NCI-H187 (cell line): ENCODE data around the gene VIPAS39.
"Not testable (repeated sequence)": the region's sequence is repeated elsewhere in the genome, so short reads cannot be mapped to it uniquely, and the experiment has no call there.

ENCODE experiments used
- DNase-seq, 2 experiments: peaks; one replicate each; lab custom pipeline; 2025; lab: John Stamatoyannopoulos, UW

The VIPAS39 gene

DNA sequence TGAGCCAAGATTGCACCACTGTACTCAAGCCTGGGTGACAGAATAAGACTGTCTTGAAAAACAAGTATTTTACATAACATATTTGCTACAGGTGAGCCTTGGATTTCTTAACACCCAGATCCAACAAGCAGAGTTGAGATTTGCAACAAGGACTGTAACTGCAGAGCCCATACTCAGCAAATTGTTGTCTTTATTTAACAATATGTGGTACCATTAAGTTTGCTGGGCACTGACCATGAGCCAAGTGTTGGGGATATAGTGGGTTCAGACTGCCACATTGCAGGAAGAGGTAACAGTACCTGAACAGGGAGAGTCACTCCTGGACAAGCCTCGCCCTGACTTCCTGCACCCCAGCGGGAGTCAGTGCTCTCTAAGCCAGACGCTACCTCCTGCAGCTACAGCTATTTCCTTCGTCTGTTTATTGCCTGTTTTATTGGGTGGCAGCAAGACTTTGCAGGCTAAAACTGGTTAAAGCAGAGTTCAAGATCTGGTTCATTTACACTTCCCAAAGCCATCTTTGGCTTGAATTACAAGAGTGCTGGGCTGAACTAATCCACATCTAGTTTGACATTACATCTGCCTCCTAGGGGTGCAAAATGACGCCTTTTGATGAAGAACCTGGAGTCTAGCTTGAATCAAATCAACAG is 12.9 kb upstream of the VIPAS39 start:
- DNase-seq, result no peak

DNA sequence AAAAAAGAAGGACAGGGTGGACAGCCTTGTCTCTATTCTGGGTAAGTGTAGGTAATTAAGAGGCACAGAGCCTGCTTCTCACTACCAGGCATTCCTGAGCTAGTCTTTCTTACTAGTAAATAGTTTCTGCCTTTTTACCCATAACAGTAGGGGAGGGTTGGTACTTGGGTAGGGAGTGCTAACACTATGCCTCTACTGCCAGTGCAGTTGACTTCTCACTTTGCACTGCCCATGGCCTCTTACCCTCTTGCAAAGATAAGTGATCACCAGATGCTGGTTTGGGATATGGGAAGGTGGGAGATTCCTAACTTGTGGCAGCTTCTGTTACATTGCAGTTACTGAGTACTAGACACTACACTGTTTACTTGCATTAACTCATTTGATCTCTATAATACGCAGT is 12.1 kb upstream of the VIPAS39 start:
- DNase-seq, result no peak

DNA sequence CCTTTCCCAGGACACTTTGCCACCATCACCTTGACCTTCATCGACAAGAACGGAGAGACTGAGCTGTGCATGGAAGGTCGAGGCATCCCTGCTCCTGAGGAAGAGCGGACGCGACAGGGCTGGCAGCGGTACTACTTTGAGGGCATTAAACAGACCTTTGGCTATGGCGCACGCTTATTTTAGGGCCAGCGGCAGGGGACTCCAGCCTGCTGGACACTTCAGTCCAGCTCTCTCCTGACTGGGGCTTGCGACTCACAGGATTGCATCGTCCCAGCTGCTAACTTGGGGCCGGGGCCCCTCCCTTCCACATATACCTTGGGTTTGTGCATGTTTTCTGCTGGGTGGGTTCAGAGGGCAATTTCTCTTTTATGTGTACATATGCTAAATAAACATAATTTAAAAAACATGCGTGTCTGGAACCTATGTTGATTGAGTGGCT is 11.7 kb upstream of the VIPAS39 start:
- no peak for DNase-seq

DNA sequence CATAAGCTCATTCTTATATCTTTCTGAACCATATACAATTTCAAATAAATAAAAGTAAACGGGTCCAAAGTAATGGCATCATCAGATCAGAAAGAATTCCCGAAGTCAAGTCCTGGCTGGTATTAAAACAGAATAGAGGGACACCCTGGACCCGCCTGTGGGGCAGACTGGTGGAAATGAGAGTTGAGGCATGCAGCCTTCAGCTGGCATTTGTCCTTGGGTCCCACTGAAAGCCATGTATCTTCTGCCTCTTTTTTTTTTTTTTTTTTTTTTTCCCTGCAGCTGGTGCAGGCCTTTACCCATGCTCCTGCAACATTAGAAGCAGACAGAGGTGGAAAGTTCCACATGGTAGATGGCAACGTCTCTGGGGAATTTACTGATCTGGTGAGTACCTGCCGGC is 10.4 kb upstream of the VIPAS39 start:
- DNase-seq, result no peak

DNA sequence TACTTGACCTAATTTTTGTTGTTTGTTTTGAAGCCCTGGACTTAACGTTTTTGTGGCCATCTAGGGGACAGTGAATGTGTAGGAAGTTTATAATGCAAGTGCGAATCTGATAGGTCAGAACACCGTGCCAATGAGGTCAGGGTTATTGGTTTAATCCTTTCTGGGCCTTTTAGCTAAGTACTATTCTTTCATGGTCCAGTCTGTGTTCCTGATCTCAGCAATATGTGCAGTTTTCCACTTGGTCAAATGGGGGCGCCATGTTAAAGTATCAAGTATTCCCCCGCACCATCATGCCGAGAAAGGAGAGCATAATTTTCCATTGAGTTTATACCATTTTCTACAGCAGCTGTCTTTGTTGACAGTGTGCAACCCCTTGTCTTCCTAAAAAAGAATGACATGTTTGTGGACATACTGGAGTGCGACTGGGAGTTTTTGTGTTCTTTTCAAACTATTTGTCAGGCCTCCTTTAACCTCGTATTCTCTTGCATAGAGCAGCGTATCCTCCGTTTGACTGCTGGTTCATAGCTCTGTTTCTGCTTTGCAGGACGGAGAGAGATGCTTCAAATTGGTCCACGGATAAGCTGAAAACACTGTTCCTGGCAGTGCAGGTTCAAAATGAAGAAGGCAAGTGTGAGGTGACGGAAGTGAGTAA is 1.8 kb upstream of the VIPAS39 start:
- DNase-seq, result peak in 1 of 2 experiments; percentile 20

DNA sequence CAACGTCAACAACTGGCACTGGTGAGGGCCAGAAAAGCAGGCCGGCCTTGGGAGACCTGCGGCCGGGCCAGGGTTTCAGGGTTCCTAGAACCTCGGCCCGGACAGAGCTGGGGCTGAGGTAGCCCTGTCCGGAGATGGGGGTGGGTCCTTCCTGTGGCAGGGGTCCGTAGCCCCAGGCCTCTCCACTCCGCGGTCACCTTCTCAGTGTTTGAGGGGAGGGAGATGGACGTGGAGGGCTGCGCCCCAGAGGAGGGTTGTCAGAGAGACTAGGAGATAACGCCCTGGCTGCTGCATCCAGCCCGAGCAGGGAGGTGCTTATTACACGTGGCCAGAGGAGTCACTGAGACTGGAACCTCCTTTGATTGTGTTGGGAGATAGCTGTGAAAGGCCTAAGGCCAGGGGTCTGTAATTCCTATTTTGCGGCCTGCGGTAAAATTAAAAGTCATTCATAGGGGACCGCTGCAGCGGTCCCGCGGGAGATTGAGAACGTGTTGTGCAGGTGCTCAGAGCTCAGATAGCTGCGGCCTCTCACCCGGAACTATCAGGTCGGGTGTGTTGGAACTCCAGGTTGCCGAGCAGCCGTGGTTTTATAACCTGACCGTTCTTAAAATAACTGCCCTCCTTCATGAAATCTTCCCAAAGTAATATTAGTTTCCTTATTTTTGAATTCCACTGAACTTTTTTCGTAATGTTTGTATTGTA is 999 bp upstream of the VIPAS39 start:
- no peak for DNase-seq

DNA sequence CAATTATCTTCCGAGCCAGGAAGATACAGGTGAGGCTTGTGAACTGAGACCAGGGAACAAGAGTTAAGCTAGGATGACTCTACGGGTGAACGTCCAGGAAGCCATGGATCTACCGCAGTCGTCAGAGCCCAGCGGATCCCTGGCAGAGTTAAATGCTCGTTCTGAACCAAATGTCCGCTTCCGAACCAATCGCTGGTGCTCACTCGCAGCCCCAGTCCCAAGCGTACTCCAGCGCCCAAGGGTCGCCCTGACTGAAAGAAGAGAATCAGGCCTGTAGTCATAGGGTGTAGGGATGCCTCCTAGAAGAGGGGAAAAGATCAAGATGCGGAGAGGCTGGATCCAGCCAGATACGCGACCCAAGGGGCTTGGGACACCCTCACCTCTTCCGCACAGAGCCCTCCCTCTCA is 283 bp downstream of the VIPAS39 start:
- DNase-seq, result no peak

DNA sequence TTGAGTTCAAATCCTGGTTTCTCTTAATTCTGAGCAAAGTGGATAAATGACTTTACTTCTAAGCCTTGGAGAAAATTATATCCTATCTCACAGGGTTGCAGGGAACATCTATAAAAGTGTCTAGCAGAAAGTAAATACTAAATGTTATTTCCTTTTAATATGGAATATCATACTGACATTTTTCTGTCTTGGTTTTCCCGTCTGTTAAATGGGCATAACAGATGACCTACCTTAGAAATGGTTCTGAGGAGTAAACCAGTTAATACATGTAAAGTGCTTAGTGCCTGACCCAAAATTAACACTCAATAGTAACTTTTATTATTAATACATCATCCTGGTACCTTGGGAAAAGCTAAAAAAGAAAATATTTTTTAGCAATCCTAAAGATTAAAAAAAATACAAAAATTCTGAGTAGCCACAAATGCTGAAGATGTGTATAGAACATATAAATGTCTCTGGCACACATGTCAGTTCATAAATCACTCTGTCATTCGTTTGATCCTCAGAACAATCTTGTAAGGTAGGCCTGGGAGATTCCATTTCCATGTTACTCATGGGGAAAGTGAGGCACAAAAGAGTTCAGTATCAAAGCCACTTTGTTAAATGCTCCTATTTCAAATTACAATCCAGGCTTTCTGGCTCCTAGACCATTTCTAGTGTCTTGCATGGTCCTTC is 1.3 kb downstream of the VIPAS39 start:
- no peak for DNase-seq

- no peak for DNase-seq
Measured at GRCh38 chr14:77442196-77442595, 15.2 kb downstream of the VIPAS39 start.

GRCh38 chr14:77439861-77440260 is 17.5 kb downstream of the VIPAS39 start:
- DNase-seq, result no peak

- DNase-seq, result no peak
Measured at GRCh38 chr14:77438596-77438995, 18.8 kb downstream of the VIPAS39 start.

DNA sequence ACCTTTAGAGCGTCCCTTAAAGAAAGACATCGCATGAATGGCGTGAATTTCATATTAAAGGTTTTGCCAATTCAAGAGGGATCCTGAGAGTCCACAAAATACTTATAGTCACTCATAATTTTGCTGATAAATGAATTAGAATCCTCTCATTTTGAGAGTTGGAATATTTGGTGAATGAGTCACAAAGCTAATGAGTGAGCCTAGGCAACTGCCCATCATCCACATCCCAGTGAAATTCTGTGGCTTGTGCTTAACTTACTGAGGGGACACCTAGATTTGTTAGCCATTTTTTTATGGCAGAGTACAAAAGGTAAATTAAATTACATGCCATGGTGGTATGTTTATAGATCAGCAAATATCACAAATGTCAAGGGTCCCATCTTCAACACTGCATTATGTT is 21.4 kb downstream of the VIPAS39 start:
- DNase-seq, result no peak

DNA sequence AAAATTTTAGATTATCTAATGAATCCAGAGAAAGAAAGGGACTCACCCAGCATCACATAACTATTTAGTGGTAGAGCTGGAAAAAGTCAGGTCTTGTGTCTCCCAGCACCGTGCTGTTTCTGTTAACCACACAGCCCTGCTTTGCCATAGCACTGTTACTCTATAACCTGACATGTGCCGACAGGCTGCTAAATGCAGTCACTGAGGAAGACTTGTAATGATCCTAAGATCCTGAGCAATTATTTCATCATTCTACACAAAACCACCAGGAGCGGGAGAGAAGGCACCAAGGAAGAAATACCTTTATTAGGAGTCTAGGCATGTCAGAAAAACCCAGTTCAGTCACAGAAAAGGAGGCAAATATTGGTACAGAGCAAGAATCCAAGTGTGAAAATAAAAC is 31.0 kb downstream of the VIPAS39 start:
- DNase-seq, result no peak

DNA sequence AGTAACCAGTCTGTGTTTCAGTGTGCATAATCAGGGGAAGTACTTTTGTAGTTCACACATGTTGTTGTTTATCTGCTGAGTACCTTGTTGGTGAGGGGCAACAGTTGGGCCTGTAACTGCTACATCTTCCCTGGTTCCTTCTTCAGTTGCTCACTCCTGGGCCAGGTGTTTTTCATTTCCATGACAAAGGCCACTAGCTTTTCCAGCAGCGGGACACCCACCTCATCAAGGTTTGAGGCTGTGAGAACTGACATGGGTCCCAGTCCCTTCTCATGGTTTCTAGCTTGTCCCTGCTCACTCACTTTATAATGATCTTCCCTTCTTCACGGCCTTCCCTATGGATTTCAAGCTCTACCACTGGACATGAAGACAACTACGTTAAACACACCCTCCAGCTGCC is 32.5 kb downstream of the VIPAS39 start:
- DNase-seq, result no peak

- no peak for DNase-seq
Measured at GRCh38 chr14:77423423-77423822, 34.0 kb downstream of the VIPAS39 start, which contains the start of gene NOXRED1. NOXRED1 (minus strand) TSS chr14:77423523; CDS start chr14:77422889, 634 bp downstream.

DNA sequence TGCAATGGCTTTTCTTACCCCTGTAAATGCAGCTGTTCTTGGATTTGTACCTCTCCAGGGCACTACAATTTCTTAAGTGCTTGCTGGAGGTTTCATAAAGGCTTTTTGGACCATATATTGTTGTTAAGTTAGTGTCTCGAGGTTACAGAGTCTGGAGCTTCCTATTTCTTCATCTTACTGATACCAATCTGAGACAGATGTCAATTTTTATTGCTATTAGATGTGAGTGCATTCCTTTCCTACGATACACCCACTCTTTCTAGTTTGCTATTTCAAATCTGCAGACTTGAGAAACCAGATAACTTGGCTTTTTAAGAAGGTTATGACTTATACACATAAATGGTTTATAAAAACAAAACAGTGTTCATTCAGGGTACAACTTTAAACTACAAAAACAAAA is 36.2 kb downstream of the VIPAS39 start:
- no peak for DNase-seq

DNA sequence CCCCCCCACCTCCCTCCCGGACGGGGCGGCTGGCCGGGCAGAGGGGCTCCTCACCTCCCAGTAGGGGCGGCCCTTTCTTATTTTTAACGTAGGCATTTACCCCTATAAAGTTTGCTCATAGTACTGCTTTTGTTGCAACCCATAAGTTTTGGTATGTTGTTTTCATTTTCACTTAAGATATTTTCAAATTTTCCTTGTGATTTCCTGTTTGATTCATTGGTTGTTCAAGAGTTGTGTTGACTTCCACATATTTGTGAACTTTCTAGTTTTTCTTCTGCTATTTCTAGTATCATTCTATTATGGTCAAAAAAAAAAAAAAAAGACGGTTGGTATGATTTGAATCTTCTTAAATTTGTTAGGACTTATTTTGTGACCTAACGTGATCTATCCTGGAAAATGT is 40.6 kb downstream of the VIPAS39 start:
- DNase-seq, result no peak

DNA sequence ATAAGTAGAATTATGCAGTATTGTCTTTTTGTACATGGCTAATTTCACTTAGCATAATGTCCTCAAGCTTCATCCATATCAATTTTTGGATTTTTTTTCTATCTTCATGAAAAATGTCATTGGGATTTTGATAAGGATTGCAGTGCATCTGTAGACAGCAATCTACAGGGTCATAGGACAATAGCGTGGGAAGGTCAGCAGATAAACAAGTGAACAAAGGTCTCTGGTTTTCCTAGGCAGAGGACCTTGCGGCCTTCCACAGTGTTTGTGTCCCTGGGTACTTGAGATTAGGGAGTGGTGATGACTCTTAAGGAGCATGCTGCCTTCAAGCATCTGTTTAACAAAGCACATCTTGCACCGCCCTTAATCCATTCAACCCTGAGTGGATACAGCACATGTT is 41.3 kb downstream of the VIPAS39 start:
- DNase-seq, result not testable (repeated sequence)

GRCh38 chr14:77415403-77416030 is 41.9 kb downstream of the VIPAS39 start:
- DNase-seq, result not testable (repeated sequence)

GRCh38 chr14:77409131-77409533 is 48.3 kb downstream of the VIPAS39 start:
- DNase-seq, result no peak

DNA sequence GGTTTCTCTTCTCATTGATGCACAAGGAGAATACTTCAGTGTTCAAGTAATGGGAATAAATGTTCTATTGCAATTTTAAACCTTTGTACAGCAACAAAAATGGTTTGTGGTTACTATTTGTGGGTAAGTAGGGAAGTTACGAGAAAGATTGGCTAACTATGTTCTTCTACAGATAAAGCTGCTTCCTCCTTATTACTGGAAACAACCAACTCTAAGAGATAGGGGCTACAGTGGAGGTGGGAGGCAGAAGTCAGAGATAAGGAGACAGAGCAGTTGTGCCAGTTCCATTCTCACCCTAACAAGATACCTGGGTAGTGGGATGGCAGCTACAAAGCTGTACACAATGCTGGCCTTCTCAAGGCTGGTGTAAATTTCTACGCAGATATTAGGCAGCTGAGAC is 50.2 kb downstream of the VIPAS39 start:
- DNase-seq, result no peak

DNA sequence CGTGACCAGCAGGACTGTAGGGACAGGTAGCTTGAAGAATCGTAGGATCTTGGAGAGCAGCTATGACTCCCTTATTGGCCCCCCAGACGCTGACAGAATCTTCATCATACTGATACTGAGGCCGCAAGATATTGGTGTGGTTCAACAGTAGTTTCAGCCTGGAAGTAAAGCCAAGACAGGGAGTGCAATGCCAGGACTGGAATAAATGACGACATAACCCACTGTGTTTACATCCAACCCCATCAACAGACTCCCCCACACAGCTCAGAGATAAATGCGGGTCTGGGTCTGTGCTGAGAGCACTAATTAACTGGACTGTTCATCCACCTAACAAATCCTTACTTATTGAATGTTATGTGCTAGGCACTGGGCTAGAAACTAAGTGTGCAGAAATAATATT is 50.7 kb downstream of the VIPAS39 start:
- DNase-seq, result no peak
